Measurements from ENCODE around the gene HES4. TPM values are rescaled to one million over a fixed set of nuclear protein-coding genes. Genes with fewer than 3 reads are reported as not detected.

Gene HES4
- total RNA-seq, 2 donors from 2014 or later: 45.8 to 82.6 TPM

- H3K9me3 ChIP-seq: no peaks in the 10 kb centered on the region
- TF ChIP-seq POLR2AphosphoS5 (IDR thresholded peaks at IDR 0.05) (no peak), POLR2A (IDR thresholded peaks at IDR 0.05) (no peak)
- no peak overlapping the region for H3K4me3 ChIP-seq
- H3K27ac ChIP-seq: no peak overlapping the region
- no peaks in the 10 kb centered on the region for H3K27me3 ChIP-seq (replicated peaks; ENCODE audit: insufficient read depth)
- no peak for DNase-seq (ENCODE audit: low spot score)
- H3K36me3 ChIP-seq: no peaks in the 10 kb centered on the region
- intact Hi-C loops (cut with DNase I): loop anchor here (5.0 kb wide), 1 partner anchor 60 kb away; no protein-coding TSS in a partner anchor
- H3K4me1 ChIP-seq (replicated peaks): peaks cover 6% of the 10 kb centered on the region
- WGBS: 72% methylated on average over 19 of the region's 23 CpGs
These were observed 32.2 kb downstream of the HES4 start for GRCh38 chr1:967466-968343.

DNA sequence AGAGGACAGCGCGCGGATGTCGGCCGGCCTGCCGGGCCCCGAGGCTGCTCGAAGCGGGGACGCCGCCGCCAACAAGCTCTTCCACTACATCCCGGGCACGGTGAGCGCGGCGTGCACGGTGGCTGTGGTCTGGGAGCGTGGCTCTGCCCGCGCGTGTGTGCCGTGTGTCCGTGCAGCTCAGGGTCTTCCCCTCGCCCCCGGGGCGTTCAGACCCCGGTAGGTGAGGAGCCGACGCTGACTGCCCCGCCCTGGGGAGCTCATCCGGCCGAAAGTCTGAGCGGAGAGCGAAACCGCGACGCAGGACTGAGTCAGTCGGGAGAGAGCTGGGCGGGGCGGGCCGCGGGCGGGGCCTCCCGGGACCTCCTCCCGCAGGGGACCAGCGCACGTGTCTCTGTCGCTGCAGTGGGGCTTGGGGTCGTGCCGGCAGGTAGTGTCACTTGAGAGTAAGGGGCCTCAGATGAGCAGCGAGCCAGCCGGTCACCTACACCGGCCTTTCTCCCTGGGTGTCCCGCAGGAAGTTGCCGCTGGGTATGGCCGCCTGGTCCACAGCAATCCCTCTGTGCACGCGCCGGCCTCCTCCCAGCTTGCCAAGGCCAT, 33.1 kb downstream of the HES4 start:
- H3K4me1 ChIP-seq (replicated peaks): peaks cover 6% of the 10 kb centered on the region
- H3K9me3 ChIP-seq: no peaks in the 10 kb centered on the region
- H3K36me3 ChIP-seq: no peaks in the 10 kb centered on the region
- under 1% methylated on average over 52 of the region's 60 CpGs for WGBS
- TF ChIP-seq POLR2A (IDR thresholded peaks at IDR 0.05): peak; percentile 75
- TF ChIP-seq, protein P1, sequence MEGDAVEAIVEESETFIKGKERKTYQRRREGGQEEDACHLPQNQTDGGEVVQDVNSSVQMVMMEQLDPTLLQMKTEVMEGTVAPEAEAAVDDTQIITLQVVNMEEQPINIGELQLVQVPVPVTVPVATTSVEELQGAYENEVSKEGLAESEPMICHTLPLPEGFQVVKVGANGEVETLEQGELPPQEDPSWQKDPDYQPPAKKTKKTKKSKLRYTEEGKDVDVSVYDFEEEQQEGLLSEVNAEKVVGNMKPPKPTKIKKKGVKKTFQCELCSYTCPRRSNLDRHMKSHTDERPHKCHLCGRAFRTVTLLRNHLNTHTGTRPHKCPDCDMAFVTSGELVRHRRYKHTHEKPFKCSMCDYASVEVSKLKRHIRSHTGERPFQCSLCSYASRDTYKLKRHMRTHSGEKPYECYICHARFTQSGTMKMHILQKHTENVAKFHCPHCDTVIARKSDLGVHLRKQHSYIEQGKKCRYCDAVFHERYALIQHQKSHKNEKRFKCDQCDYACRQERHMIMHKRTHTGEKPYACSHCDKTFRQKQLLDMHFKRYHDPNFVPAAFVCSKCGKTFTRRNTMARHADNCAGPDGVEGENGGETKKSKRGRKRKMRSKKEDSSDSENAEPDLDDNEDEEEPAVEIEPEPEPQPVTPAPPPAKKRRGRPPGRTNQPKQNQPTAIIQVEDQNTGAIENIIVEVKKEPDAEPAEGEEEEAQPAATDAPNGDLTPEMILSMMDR (IDR thresholded peaks at IDR 0.05): no peak
- peak; percentile 64 for TF ChIP-seq POLR2AphosphoS5 (IDR thresholded peaks at IDR 0.05)
- DNase-seq (ENCODE audit: low spot score): peak; percentile 71
- H3K27me3 ChIP-seq (replicated peaks; ENCODE audit: insufficient read depth): no peaks in the 10 kb centered on the region
- H3K4me3 ChIP-seq: peak overlapping the region; percentile 47 to 55
- H3K27ac ChIP-seq: peak overlapping the region; percentile 85 to 89
- intact Hi-C loops (cut with DNase I): loop anchor here (5.0 kb wide), 1 partner anchor 60 kb away; no protein-coding TSS in a partner anchor

- peak within 1 kb of the TSS; percentile 47 to 55 for H3K4me3 ChIP-seq
- H3K27me3 ChIP-seq (replicated peaks; ENCODE audit: insufficient read depth): no peaks in the 10 kb centered on the region
- no peaks in the 10 kb centered on the region for H3K36me3 ChIP-seq
- 2% methylated on average over 17 of the region's 31 CpGs for WGBS
- H3K27ac ChIP-seq: peak within 1 kb of the TSS; percentile 85 to 89
- peak; percentile 46 for DNase-seq (ENCODE audit: low spot score)
- intact Hi-C loops (cut with DNase I): loop anchor here (5.0 kb wide), 1 partner anchor 59 kb away; no protein-coding TSS in a partner anchor
- H3K9me3 ChIP-seq: no peaks in the 10 kb centered on the region
- TF ChIP-seq POLR2AphosphoS5 (IDR thresholded peaks at IDR 0.05) (no peak), POLR2A (IDR thresholded peaks at IDR 0.05) (peak; percentile 61)
- H3K4me1 ChIP-seq (replicated peaks): peaks cover 6% of the 10 kb centered on the region
These were observed 33.7 kb downstream of the HES4 start, which contains the start of gene PLEKHN1 for GRCh38 chr1:966135-966703. Gene PLEKHN1 (plus strand): TSS chr1:966482. CDS start chr1:966532, 50 bp downstream.

DNA sequence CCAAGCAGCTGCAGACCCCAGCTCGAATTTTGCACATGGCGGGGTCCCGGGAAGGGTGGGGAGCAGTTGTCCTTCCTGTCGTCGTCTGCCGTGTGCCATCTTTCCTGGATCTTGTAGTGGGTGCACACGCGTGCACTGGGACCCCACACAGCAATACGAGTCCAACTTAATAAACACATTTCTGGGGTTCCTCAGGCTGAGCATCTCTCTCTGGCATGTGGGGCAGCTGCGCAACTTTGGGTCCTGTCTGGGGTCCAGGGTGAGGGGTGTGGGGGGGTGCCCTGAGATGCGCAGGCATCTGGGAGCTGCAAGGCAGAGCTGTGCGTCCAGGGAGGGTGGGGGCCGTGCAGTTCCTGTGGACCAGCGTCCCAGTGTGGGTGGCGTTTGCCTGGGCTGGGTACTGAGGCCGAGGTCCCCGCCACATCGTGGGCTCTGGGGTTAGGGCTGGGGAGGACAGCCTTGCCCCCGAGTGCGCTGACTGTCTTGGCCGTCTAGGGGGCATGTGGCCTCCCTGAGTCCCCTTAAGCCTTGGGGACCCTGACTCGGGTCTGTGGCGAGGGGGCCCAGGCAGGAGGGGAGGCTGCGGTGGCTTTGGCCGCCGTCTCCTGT, 34.3 kb downstream of the HES4 start:
- peaks cover 6% of the 10 kb centered on the region for H3K4me1 ChIP-seq (replicated peaks)
- no peaks in the 10 kb centered on the region for H3K27me3 ChIP-seq (replicated peaks; ENCODE audit: insufficient read depth)
- TF ChIP-seq POLR2AphosphoS5 (IDR thresholded peaks at IDR 0.05) (no peak), POLR2A (IDR thresholded peaks at IDR 0.05) (no peak)
- TF ChIP-seq, protein P1 (IDR thresholded peaks at IDR 0.05): no peak
- DNase-seq (ENCODE audit: low spot score): no peak
- intact Hi-C loops (cut with DNase I): loop anchor here (5.0 kb wide), 1 partner anchor 58 kb away; no protein-coding TSS in a partner anchor
- no peaks in the 10 kb centered on the region for H3K9me3 ChIP-seq
- no peak overlapping the region for H3K4me3 ChIP-seq
- H3K27ac ChIP-seq: peak overlapping the region; percentile 85 to 89
- WGBS: 88% methylated on average over 21 of the region's 26 CpGs
- no peaks in the 10 kb centered on the region for H3K36me3 ChIP-seq

DNA sequence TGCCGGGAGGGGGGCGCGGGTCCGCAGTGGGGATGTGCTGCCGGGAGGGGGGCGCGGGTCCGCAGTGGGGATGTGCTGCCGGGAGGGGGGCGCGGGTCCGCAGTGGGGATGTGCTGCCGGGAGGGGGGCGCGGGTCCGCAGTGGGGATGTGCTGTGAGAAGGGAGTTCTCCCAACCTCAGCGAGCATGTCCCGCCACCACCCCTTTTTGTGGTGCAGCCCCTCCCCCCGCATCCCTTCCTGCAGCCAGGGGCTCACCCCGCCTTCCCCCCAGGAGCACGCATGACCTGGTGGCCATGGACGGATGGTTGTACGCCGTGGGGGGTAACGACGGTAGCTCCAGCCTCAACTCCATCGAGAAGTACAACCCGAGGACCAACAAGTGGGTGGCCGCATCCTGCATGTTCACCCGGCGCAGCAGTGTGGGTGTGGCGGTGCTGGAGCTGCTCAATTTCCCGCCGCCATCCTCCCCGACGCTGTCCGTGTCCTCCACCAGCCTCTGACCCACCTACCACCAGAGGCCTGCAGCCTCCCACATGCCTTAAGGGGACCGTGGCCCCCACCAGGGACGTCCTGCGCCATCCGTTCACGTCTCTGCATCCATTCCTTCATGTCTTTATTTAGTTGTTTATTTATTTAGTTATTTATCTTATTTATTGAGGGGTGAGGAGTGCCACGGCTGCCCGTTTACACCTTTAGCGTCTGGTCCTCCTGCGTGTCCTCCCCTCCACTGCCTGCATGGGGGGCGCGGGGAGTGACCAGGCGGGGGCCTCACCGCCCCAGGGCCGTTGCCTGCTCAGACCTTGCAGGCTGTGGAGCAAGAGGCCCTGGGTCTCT, 35.0 kb downstream of the HES4 start:
- H3K4me3 ChIP-seq: no peak overlapping the region
- peaks cover 6% of the 10 kb centered on the region for H3K4me1 ChIP-seq (replicated peaks)
- no peaks in the 10 kb centered on the region for H3K9me3 ChIP-seq
- DNase-seq (ENCODE audit: low spot score): no peak
- TF ChIP-seq POLR2A (IDR thresholded peaks at IDR 0.05): no peak
- H3K27me3 ChIP-seq (replicated peaks; ENCODE audit: insufficient read depth): no peaks in the 10 kb centered on the region
- no peaks in the 10 kb centered on the region for H3K36me3 ChIP-seq
- H3K27ac ChIP-seq: no peak overlapping the region
- intact Hi-C loops (cut with DNase I): loop anchor here (5.0 kb wide), 1 partner anchor 58 kb away; no protein-coding TSS in a partner anchor
- 94% methylated on average over 36 of the region's 51 CpGs for WGBS
